ENCODE data around the gene ERG28.

Gene ERG28

DNA sequence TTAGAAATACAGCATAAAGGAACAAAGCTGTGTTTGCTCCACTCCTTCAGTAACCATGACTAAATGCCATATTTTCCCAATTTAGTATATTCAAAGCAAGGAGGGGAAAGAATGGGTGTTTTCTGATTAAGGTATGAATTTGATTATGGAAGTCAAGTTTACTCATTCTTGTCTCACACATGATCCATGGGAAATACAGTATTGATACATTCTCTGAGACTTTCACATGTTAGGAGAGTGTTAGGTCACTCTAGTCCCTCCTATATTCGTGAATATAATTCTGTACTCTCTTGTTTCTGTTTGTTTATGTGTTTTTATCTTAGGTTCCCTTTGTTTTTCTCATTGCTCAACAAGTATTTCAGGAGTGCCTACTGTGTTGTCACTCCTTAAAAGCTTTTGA, 42.8 kb upstream of the ERG28 start:
- no peak overlapping the region for H3K27ac ChIP-seq (replicated peaks)
- no peak overlapping the region for H3K4me3 ChIP-seq (replicated peaks; ENCODE audit: insufficient read depth, low read length)
- no peaks in the 10 kb centered on the region for H3K27me3 ChIP-seq (ENCODE audit: insufficient read depth, poor library complexity, severe bottlenecking)
- no peak for DNase-seq (ENCODE audit: low read depth in 1 of 2, low spot score in 1 of 2)
- TF ChIP-seq CTCF (IDR thresholded peaks at IDR 0.05; ENCODE audit: insufficient read depth, low read length) (no peak), REST (IDR thresholded peaks at IDR 0.05; ENCODE audit: insufficient replicate concordance, low read depth) (no peak), GABPA (IDR thresholded peaks at IDR 0.05; ENCODE audit: low read depth) (no peak), SPI1 (IDR thresholded peaks at IDR 0.05; ENCODE audit: borderline replicate concordance, low read depth) (no peak), POLR2AphosphoS5 (IDR thresholded peaks at IDR 0.05; ENCODE audit: low read depth) (no peak)

GRCh38 chr14:75702616-75703261, 42.1 kb upstream of the ERG28 start:
- no peak for DNase-seq (ENCODE audit: low read depth in 1 of 2, low spot score in 1 of 2)
- TF ChIP-seq SPI1 (IDR thresholded peaks at IDR 0.05; ENCODE audit: borderline replicate concordance, low read depth) (no peak), POLR2AphosphoS5 (IDR thresholded peaks at IDR 0.05; ENCODE audit: low read depth) (no peak), REST (IDR thresholded peaks at IDR 0.05; ENCODE audit: insufficient replicate concordance, low read depth) (no peak), CTCF (IDR thresholded peaks at IDR 0.05; ENCODE audit: insufficient read depth, low read length) (no peak), GABPA (IDR thresholded peaks at IDR 0.05; ENCODE audit: low read depth) (no peak)
- no peak overlapping the region for H3K27ac ChIP-seq (replicated peaks)

DNA sequence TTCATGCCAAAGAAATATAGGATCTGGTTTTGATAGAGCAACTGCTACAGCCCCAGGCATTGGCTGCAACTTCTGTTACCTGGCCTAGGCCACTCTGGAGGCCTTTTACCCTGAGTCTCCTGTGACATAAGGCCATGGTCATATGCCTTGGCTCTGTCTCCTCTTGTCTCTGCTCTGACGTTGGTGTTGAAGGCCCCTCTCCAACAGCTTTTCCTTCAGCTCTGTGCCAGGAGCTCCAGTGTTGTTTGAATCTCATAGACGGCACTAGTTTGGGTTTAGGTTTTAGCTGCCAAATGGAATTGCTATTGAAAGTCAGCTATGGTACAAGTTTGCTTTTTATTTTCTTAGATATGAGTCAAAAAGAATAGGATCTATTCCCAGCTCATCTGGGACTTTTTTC, 41.4 kb upstream of the ERG28 start:
- no peak for TF ChIP-seq CTCF (IDR thresholded peaks at IDR 0.05; ENCODE audit: insufficient read depth, low read length)
- TF ChIP-seq POLR2AphosphoS5 (IDR thresholded peaks at IDR 0.05; ENCODE audit: low read depth): no peak
- TF ChIP-seq REST (IDR thresholded peaks at IDR 0.05; ENCODE audit: insufficient replicate concordance, low read depth): no peak
- H3K27me3 ChIP-seq (ENCODE audit: insufficient read depth, poor library complexity, severe bottlenecking): no peaks in the 10 kb centered on the region
- no peak overlapping the region for H3K27ac ChIP-seq (replicated peaks)
- H3K4me3 ChIP-seq (replicated peaks; ENCODE audit: insufficient read depth, low read length): no peak overlapping the region
- no peak for DNase-seq (ENCODE audit: low read depth in 1 of 2, low spot score in 1 of 2)

More at GRCh38 chr14:75702616-75703261, 42.1 kb upstream of the ERG28 start:
- H3K4me3 ChIP-seq (replicated peaks; ENCODE audit: insufficient read depth, low read length): no peak overlapping the region
- H3K27me3 ChIP-seq (ENCODE audit: insufficient read depth, poor library complexity, severe bottlenecking): no peaks in the 10 kb centered on the region

Measured in HL-60 (cell line).